Measurements from ENCODE around the gene ISYNA1. TPM values are rescaled to one million over a fixed set of nuclear protein-coding genes. Genes with fewer than 3 reads are reported as not detected.

ISYNA1 gene
- total RNA-seq, 1 donor from 2014 or later = 81.7 TPM

DNA sequence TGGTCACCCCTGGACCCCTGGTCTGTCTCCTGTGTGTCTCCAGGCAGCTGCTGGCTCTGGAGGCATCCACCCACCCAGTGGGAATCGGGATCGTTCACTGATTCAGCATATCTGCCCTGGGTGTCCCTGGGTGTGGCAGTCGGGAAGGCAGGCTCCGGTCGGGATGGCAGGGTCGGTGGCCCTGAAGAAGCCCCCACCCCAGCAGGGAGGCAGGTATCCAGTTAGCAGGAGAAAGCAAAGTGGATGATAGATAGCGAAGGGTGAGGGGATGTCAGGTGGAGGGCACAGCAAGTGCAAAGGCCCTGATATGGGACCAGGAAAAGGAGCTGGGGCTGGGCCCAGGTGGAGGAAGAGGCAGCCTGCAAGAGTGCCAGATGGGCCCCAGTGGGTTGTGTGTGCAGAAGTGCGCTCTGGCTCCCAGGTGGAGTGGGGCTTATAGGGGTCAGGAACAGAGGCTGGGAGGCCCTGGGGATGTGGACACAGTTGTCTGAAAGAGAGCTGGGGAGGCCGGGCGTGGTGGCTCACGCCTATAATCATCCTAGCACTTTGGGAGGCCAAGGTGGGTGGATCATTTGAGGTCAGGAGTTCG, 16.5 kb downstream of the ISYNA1 start:
- Mint-ChIP-seq H3K27ac (no peak overlapping the region), H3K4me1 (peaks cover 65% of the 10 kb centered on the region), H3K27me3 (ENCODE audit: insufficient read depth, low read depth) (peaks cover 11% of the 10 kb centered on the region), H3K36me3 (peaks cover 2% of the 10 kb centered on the region), H3K9me3 (no peaks in the 10 kb centered on the region), H3K4me3 (peak overlapping the region; percentile 92)
- no peak overlapping the region for H3K27ac ChIP-seq
- no peak for DNase-seq (ENCODE audit: low spot score)
- TF ChIP-seq, protein P1, sequence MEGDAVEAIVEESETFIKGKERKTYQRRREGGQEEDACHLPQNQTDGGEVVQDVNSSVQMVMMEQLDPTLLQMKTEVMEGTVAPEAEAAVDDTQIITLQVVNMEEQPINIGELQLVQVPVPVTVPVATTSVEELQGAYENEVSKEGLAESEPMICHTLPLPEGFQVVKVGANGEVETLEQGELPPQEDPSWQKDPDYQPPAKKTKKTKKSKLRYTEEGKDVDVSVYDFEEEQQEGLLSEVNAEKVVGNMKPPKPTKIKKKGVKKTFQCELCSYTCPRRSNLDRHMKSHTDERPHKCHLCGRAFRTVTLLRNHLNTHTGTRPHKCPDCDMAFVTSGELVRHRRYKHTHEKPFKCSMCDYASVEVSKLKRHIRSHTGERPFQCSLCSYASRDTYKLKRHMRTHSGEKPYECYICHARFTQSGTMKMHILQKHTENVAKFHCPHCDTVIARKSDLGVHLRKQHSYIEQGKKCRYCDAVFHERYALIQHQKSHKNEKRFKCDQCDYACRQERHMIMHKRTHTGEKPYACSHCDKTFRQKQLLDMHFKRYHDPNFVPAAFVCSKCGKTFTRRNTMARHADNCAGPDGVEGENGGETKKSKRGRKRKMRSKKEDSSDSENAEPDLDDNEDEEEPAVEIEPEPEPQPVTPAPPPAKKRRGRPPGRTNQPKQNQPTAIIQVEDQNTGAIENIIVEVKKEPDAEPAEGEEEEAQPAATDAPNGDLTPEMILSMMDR (IDR thresholded peaks at IDR 0.05) = no peak
- no peak for TF ChIP-seq EZH2 (IDR thresholded peaks at IDR 0.05)
- TF ChIP-seq EZH2phosphoT487 (IDR thresholded peaks at IDR 0.05) = no peak
- H3K36me3 ChIP-seq = no peaks in the 10 kb centered on the region
- no peak overlapping the region for H3K9ac ChIP-seq
- H3K4me2 ChIP-seq = no peak overlapping the region
- H3K4me3 ChIP-seq = no peak overlapping the region
- peaks cover 43% of the 10 kb centered on the region for H3F3A ChIP-seq (ENCODE audit: low read depth)
- no peaks in the 10 kb centered on the region for H3K9me3 ChIP-seq (ENCODE audit: low read depth)
- peaks cover 21% of the 10 kb centered on the region for H3K4me1 ChIP-seq
- H3K27me3 ChIP-seq = peaks cover 34% of the 10 kb centered on the region
- no peak overlapping the region for H2AFZ ChIP-seq (replicated peaks)
- H3K79me2 ChIP-seq (ENCODE audit: low read depth) = peaks cover 18% of the 10 kb centered on the region
- peaks cover 44% of the 10 kb centered on the region for H4K20me1 ChIP-seq (ENCODE audit: low read depth)

DNA sequence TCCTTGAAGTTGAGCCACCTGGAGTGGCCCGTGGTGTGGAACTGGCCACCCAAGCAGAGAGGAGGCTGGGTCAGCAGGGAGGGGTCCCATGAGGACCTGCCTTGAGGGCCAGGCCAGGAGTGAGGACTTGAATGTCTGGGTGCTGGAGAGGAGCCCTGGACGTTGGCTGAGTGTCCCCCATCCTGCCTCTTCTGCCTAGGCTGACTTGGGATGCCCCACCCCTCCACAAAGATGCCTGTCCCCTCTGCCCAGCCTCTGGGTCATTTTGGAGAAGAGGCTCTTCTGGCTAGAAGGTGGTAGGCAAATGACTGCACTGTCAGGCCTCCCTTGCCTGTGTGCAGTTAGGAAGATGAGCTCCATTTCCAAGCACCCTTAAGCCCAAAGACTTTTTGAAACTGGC, 17.0 kb downstream of the ISYNA1 start:
- peaks cover 18% of the 10 kb centered on the region for H3K79me2 ChIP-seq (ENCODE audit: low read depth)

DNA sequence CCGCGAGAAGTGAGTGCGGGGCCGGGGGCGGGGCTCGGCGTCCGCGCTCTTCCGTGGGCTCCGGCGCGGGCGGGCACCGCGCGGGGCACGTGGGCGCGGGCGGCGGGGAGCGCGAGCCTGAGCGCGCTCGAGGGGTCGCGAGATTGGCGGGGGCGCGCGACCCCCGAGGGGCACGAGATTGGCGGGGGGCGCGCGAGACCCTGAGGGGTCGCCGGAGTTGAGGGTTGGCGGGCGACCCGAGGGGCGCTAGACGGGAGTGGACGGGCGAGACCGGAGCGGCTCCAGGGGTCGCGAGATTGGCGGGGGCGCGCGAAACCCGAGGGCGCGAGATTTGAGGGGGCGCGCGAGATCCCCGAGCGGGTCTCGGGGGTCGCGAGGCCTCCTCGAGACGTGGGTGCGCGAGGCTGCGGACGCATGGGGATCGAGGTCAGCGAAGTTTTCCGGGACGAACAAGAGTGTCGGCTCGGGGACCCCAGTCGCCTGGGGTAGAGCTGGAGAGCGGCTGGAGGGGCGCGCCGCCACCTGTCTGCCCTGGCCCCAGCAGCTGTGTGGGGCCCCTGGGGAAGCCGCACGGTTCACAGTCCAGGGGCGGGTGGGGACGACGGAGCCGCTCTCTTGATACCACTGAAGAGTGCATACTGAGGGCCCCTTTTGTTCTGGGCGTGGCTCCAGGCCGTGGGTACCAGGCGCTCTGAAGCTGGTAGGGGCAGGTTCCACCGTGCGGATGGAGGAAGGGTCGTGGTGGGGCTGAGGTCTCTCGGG, 18.1 kb downstream of the ISYNA1 start:
- TF ChIP-seq EZH2 (IDR thresholded peaks at IDR 0.05) = no peak
- TF ChIP-seq, protein P1 (IDR thresholded peaks at IDR 0.05) = no peak
- no peak for TF ChIP-seq EZH2phosphoT487 (IDR thresholded peaks at IDR 0.05)
- Histone ChIP-seq H3K4me1 (peaks cover 24% of the 10 kb centered on the region), H3K4me3 (peak overlapping the region; percentile 56), H4K20me1 (ENCODE audit: low read depth) (peaks cover 44% of the 10 kb centered on the region), H3K4me2 (peak overlapping the region; percentile 88), H3K27me3 (peaks cover 34% of the 10 kb centered on the region), H3K9me3 (ENCODE audit: low read depth) (no peaks in the 10 kb centered on the region), H2AFZ (replicated peaks) (no peak overlapping the region), H3K36me3 (no peaks in the 10 kb centered on the region), H3F3A (ENCODE audit: low read depth) (peaks cover 39% of the 10 kb centered on the region), H3K9ac (no peak overlapping the region), H3K79me2 (ENCODE audit: low read depth) (peaks cover 18% of the 10 kb centered on the region), H3K27ac (no peak overlapping the region)
- no peaks in the 10 kb centered on the region for H3K9me3 Mint-ChIP-seq
- H3K27me3 Mint-ChIP-seq (ENCODE audit: insufficient read depth, low read depth) = peaks cover 13% of the 10 kb centered on the region
- H3K27ac Mint-ChIP-seq = no peak overlapping the region
- H3K4me1 Mint-ChIP-seq = peaks cover 73% of the 10 kb centered on the region
- peaks cover 2% of the 10 kb centered on the region for H3K36me3 Mint-ChIP-seq
- H3K4me3 Mint-ChIP-seq = peak overlapping the region; percentile 92
- DNase-seq (ENCODE audit: low spot score) = peak; percentile 62

More for the DNA sequence above, 17.0 kb downstream of the ISYNA1 start:
- peaks cover 43% of the 10 kb centered on the region for H3F3A ChIP-seq (ENCODE audit: low read depth)
- Mint-ChIP-seq H3K27me3 (ENCODE audit: insufficient read depth, low read depth) (peaks cover 13% of the 10 kb centered on the region), H3K4me1 (peaks cover 69% of the 10 kb centered on the region), H3K36me3 (peaks cover 2% of the 10 kb centered on the region), H3K4me3 (peak overlapping the region; percentile 92), H3K27ac (no peak overlapping the region), H3K9me3 (no peaks in the 10 kb centered on the region)
- H2AFZ ChIP-seq (replicated peaks) = no peak overlapping the region
- H3K9me3 ChIP-seq (ENCODE audit: low read depth) = no peaks in the 10 kb centered on the region
- no peaks in the 10 kb centered on the region for H3K36me3 ChIP-seq
- H3K4me2 ChIP-seq = peak overlapping the region; percentile 88
- H4K20me1 ChIP-seq (ENCODE audit: low read depth) = peaks cover 44% of the 10 kb centered on the region
- H3K4me3 ChIP-seq = no peak overlapping the region
- DNase-seq (ENCODE audit: low spot score) = no peak
- TF ChIP-seq EZH2phosphoT487 (IDR thresholded peaks at IDR 0.05) = no peak
- TF ChIP-seq, protein P1 (IDR thresholded peaks at IDR 0.05) = no peak
- TF ChIP-seq EZH2 (IDR thresholded peaks at IDR 0.05) = no peak
- no peak overlapping the region for H3K27ac ChIP-seq
- H3K9ac ChIP-seq = no peak overlapping the region
- peaks cover 21% of the 10 kb centered on the region for H3K4me1 ChIP-seq
- H3K27me3 ChIP-seq = peaks cover 34% of the 10 kb centered on the region
